AG08395 (cell line): ENCODE data around the gene ZNF521.

Source experiments
- DNase-seq: peaks from one replicate; pipeline ENCODE4 v3.0.0; 2012; ENCODE audit warnings: mixed read lengths, low spot score

Gene ZNF521

DNA sequence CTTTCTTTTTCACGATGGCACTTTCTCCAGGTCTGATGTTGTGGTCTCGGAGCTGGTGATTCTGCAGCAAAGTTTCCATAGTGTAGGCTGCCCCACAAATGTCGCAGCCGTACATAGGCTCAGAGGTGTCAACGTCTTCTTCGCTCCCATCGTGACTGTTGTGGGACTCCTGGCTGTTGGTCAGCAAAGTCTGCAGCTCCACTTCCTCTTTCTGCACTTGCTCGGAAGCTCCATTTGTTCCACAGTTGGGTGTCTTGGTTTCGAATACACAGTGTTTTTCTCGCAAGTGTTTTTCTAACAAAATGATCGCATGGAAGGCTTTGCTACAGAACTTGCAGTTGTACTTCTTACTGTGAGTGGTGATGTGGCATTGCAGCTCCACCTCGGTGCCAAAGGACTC lies 126.8 kb downstream of the ZNF521 start:
- DNase-seq: no peak

DNA sequence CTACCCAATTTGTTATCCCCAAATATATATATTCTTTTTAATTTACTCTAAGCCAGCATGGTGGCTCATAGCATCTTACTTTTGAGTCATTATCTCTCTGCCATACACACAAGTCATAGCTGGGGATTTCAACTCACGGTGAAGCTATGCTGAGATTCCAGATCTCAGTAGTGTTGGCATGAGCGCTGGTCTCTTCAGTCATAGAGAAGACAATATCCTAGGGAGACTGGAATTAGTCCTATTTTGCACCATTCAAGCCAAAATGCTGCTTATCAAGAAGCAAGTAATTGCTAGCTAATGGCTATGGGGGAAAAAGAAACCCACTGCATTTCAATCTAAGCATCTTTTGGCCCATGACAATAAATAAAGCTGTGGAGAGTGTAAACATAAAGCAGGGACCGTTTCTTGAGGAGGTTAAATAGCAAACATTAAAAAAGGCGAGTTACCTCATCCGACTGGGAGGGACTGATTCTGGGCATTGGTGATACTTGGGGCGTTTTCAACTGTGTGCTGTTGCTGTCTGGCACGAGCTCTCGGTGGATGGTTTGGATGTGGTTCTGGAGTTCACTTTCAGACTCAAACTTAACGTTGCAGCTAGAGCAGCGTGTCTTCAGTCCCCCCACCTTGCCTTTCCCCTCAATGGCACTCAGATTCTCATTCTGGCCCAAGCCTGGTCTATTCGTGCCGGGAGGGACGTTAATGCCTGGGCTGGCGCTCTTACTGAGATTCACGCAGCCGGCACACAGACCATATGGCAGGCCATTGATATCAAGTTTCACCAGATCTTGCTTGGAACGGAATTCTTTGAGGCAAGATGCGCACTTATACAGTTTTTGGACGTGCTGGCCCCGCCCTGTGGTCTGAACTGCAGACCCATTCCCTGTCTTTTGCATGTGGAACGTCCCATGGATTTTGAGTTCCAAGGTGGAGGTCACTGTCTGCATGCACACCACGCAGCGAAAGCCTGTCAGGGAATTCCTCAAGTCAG lies 127.8 kb downstream of the ZNF521 start:
- no peak for DNase-seq

- DNase-seq: no peak
These were observed 128.8 kb downstream of the ZNF521 start for GRCh38 chr18:25223211-25223610.

- DNase-seq: no peak
These were observed 129.3 kb downstream of the ZNF521 start for GRCh38 chr18:25222648-25223047.

DNA sequence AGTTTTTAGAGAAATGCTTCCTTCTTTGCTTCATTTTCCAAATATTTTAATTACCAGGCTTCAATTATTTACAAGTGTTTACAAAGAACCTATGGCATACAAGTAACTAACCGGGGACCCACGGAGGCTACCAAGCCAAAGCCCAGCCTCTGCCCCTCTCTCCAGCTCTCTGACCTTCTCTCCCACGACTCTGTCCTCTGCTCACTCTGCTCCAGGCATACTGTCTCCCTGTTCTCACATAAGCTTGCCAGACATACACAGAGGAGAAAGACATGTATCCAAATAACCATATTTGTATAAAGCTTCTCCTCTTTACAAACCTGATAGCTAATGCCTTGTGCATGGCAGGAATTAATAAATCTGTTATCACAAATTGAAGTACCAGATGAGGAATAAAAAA lies 141.3 kb downstream of the ZNF521 start:
- DNase-seq: no peak

- no peak for DNase-seq
These were observed 159.9 kb downstream of the ZNF521 start for GRCh38 chr18:25192065-25192464.

GRCh38 chr18:25190472-25190871 lies 161.5 kb downstream of the ZNF521 start:
- no peak for DNase-seq

GRCh38 chr18:25189391-25190185 lies 162.4 kb downstream of the ZNF521 start:
- no peak for DNase-seq

GRCh38 chr18:25187521-25188192 lies 164.3 kb downstream of the ZNF521 start:
- DNase-seq: no peak

DNA sequence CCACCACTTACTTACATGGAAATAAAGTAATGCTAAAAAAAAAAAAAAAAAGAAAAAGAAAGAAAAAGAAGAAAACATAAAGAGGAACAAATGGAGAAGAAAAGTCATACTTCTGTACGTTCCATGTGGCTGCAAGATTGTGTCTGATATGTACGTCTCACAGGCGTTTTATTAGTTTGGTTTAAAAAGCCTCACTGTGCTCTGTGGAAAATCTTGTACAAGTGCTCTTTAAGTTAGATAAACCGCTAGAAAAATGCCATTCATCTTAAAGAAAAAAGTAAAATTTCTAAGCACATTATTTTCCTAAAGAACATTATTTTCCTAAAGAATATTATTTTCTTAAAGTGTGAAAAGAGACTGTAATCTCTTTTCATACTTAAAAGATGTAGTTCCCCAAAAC lies 165.1 kb downstream of the ZNF521 start:
- no peak for DNase-seq

DNA sequence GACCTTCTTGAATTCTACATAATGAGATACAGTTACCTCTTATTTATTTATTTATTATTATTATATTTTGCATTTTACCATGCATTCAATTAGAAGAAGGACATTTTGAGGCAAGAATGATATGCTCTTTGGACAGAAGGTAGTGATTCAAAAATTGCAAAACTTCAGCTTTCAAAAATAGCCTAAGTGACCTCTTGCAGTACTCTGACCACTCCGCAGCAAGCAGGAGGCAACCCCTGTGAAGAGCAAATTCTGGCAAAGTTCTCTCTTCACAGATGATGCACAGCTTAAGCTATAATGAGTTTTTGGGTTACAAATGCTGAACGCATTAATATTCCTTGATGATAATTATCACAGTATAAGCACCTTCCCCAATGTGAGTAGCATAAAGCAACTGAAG lies 170.0 kb downstream of the ZNF521 start:
- DNase-seq: no peak

- DNase-seq: no peak
These were observed 170.4 kb downstream of the ZNF521 start for GRCh38 chr18:25181581-25181980.

DNA sequence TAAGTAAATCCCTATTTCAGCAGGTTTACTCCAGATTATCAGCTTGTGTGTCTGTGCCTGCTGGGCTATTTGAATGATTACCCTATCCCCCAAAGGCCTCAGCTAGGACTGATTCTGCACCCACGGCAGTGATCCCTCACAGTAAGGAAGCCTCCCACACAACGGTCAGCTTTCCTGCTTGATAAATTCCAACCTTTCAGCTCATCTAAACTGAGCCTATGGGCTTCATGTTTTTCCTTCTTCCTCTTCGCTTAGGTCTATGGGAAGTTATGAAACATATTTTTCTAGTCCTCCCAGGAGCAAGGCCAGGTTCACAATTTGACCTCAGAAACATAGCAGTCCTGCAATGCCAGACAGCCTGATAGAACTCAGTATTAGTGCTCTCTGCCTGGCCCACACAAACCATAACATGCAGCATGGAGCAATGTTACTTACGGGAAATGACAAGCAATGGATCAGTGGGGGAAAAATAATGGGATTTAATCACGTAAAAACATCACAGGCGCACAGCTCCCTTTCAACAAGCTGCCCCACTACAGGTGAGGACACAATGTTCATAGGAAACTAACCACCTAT lies 170.9 kb downstream of the ZNF521 start:
- no peak for DNase-seq

- DNase-seq: no peak
These were observed 174.3 kb downstream of the ZNF521 start for GRCh38 chr18:25177631-25178030.

- no peak for DNase-seq
These were observed 175.4 kb downstream of the ZNF521 start for GRCh38 chr18:25176518-25177042.

GRCh38 chr18:25175558-25176517 lies 176.1 kb downstream of the ZNF521 start:
- no peak for DNase-seq

DNA sequence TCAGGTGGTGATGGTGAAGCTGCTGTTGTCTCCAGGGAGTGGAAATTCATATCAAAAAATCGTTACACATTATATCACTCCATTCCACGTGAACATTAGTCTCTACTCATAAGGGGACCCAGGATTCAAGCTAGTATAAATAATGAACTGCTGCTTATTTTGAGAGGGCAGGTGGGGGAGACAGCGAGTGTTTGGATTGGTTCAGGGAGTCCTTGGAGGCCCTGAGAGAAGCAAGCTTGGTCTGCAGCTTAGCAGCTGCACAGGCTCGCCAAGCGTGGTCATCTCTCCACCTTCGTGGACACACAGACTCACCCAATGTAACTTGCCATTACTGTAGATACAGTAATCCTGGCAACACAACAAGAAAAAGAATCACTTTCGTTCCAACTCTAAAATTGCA lies 177.6 kb downstream of the ZNF521 start:
- no peak for DNase-seq

- no peak for DNase-seq
These were observed 180.6 kb downstream of the ZNF521 start for GRCh38 chr18:25171334-25171733.

- DNase-seq: no peak
These were observed 181.6 kb downstream of the ZNF521 start for GRCh38 chr18:25170402-25170801.

DNA sequence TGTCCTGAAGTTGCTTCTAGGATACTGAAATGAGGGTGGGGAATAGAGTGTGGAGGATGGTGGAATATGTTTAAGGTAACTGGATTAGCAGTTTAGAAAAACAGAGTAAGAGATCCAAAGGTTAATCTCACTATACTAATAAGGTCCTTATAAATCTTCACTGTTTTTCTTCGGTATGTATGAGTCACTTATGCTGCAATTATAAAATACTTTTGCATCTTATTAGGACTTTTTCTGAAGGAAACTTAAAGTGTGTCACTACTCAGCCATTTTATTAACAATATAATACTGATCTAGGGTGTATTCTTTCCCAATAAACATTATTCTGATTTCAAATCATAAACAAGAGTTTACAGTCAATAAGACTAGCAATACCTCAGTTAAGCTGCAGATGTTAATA lies 182.3 kb downstream of the ZNF521 start:
- peak; percentile 7 for DNase-seq
